HUES64 (cell line): ENCODE results near the gene GRM8.

Experiments
- H3K27ac ChIP-seq: 2 replicates; pipeline ENCODE4 v1.7.0; 2013; ENCODE audit warnings: low read depth, low read length, inconsistent platforms
- H3K27me3 ChIP-seq: 2 replicates; pipeline ENCODE4 v1.6.1; 2013; ENCODE audit warnings: mild to moderate bottlenecking, low read length; ENCODE audit not compliant: insufficient read depth
- H3K36me3 ChIP-seq: 2 replicates; pipeline ENCODE4 v1.6.1; 2013; ENCODE audit warnings: mild to moderate bottlenecking, low read length; ENCODE audit not compliant: insufficient read depth
- H3K4me1 ChIP-seq: 2 replicates; pipeline ENCODE4 v1.6.1; 2013; ENCODE audit warnings: mild to moderate bottlenecking, low read length, moderate library complexity; ENCODE audit not compliant: insufficient read depth
- H3K4me3 ChIP-seq: 2 replicates; pipeline ENCODE4 v1.5.1; 2013; ENCODE audit warnings: mild to moderate bottlenecking, low read length, moderate library complexity
- H3K9ac ChIP-seq: 2 replicates; pipeline ENCODE4 v1.6.1; 2013; ENCODE audit warnings: mild to moderate bottlenecking, low read depth, low read length
- H3K9me3 ChIP-seq: 2 replicates; pipeline ENCODE4 v1.6.1; 2013; ENCODE audit warnings: low read depth, low read length; ENCODE audit not compliant: insufficient read depth
- WGBS: fragments of 150-250, 120-280 bp; methylation state at CpG from one replicate; pipeline ENCODE4 v1.1.7; 2013; ENCODE audit warnings: missing lambda C conversion rate; 5-methylcytosine and 5-hydroxymethylcytosine counted together

The GRM8 gene

DNA sequence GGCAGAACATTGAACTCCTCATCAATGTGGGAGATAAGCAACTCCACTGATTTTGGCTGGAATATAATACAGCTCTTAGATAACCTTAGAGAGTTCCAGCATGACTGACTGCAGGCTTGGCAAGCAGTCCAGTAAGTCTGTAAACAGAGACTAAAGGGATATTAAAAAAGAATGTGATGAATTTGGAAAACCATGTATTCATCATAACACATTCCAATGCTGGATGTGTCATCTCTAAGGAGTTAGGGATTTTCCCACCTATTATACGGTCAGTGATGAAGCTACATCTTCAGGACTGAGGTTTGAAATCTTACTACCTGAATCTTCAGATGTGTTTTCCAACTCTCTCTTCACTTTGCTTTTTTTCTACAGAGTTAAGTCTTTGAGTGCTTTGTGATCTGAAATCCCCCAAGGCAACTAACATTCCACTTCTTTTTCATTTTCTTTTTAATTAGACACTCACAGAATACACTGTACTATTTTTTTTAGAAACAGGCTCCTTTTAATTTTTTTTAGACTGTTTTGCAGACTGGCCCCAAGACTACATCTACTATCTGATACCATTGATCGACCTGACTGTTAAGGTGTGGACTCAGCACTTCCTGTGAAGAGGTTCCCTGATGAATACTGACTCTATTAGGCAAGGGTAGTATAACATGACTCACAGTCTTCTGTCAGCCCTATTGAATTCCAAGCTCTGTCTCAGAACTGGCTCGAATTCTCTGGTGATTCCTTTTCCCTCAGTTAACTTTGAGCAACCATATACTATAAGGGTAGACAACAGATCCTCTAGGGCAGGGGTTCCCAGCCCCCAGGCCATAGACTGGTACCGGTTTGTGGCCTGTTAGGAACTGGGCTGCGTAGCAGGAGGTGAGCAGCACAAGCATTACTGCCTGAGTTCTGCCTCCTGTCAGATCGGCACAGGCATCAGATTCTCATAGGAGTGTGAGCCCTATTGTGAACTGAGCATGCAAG is 678.2 kb downstream of the GRM8 start:
- Histone ChIP-seq H3K9ac (no peak overlapping the region), H3K4me1 (peaks cover 7% of the 10 kb centered on the region; the same call in 1 of the 2 replicates)

DNA sequence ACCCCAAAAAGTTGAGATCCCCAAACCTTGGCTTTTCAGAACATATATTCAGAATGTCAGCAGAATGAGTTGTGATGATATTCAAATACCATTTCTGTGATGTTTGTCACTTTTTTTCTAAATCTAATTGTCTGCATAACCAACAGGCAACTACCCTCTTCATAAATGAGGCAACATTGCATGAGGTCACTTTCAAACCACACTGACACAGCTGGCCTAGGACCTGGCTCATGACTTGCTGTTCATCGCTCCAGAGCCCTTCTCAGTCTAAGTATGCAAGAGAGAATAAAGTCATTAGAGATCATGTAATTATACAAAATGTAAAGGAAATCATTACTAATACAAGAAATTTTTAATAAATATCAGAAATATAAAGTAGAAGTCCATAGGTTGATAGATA is 681.9 kb downstream of the GRM8 start:
- Histone ChIP-seq H3K9me3 (no peaks in the 10 kb centered on the region), H3K27me3 (no peaks in the 10 kb centered on the region), H3K27ac (no peak overlapping the region), H3K36me3 (no peaks in the 10 kb centered on the region), H3K4me3 (no peak overlapping the region), H3K9ac (no peak overlapping the region), H3K4me1 (peaks cover 7% of the 10 kb centered on the region; the same call in 1 of the 2 replicates)
- WGBS: no CpG with 5 or more reads among the region's 1 CpG

More for the DNA sequence above, 678.2 kb downstream of the GRM8 start:
- Histone ChIP-seq H3K9me3 (no peaks in the 10 kb centered on the region), H3K36me3 (no peaks in the 10 kb centered on the region), H3K27ac (no peak overlapping the region), H3K27me3 (no peaks in the 10 kb centered on the region), H3K4me3 (no peak overlapping the region)
- WGBS: 80% methylated on average over 6 of the region's 6 CpGs

DNA sequence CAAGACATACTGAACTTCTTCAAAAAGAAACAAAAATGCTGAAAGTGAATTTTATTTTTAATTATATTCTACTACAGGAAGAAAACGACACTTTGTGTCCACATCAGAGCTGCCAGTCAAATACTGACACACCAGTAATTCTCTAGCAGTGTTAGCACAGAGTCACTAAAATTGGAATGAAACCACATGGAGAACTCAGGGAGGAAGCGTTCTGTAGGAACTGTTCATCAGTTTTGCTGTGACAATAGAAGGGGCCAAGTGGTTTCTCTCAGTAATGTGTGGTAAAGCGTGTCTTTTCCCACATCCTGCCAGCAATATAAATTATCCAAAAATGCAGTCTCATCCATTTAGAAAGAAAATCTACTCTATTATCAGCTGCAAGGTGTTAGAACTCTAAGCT is 683.3 kb downstream of the GRM8 start:
- Histone ChIP-seq H3K27ac (no peak overlapping the region), H3K9me3 (no peaks in the 10 kb centered on the region), H3K36me3 (no peaks in the 10 kb centered on the region), H3K4me1 (peaks cover under 1% of the 10 kb centered on the region; the same call in 1 of the 2 replicates), H3K4me3 (no peak overlapping the region), H3K27me3 (no peaks in the 10 kb centered on the region), H3K9ac (no peak overlapping the region)
- 96% methylated on average over 3 of the region's 3 CpGs for WGBS

DNA sequence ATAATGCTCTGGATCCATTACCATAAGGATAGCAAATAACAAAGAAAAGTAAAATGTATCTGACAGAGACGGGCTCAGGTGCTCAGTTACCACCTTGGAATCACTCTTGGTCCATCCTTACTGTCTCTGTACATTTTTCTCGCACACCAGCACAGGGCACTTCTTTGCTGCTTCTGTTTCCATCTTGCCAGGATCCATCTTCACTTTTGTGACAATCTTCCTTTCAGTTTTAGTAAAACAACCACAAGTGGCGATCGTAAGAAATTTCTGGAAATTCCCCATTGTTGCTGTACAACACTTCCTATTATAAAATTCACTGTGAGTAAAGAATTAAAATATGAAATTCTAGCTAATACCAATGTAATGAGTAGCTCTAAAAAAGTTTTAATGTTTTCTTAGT is 695.5 kb downstream of the GRM8 start:
- Histone ChIP-seq H3K27ac (no peak overlapping the region), H3K27me3 (no peaks in the 10 kb centered on the region), H3K4me1 (no peaks in the 10 kb centered on the region), H3K9me3 (no peaks in the 10 kb centered on the region), H3K4me3 (no peak overlapping the region), H3K36me3 (no peaks in the 10 kb centered on the region), H3K9ac (no peak overlapping the region)
- 82% methylated on average over 4 of the region's 4 CpGs for WGBS

DNA sequence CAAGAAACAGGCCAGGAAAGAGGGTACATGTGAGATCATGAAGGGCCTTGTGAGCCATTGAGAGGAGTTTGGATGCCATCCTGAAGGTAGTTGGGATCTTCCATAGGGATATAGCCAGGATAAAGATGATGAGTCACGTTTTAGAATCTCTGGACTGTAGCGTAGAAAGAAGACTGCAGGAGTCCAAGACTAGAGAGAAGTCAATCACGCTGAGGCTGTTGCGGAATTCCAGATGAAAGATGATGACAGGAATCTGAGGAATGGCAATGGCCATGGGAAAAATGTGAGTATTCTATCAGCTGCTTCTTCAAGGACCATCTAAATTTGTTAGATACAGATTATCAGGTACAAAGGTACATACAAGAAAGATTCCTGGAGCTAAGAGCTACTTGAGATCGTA is 711.3 kb downstream of the GRM8 start:
- no peaks in the 10 kb centered on the region for H3K4me1 ChIP-seq
- H3K9me3 ChIP-seq: no peaks in the 10 kb centered on the region
- no peak overlapping the region for H3K27ac ChIP-seq
- H3K9ac ChIP-seq: no peak overlapping the region
- no peak overlapping the region for H3K4me3 ChIP-seq
- 90% methylated on average over 5 of the region's 5 CpGs for WGBS
- H3K27me3 ChIP-seq: no peaks in the 10 kb centered on the region
- no peaks in the 10 kb centered on the region for H3K36me3 ChIP-seq

DNA sequence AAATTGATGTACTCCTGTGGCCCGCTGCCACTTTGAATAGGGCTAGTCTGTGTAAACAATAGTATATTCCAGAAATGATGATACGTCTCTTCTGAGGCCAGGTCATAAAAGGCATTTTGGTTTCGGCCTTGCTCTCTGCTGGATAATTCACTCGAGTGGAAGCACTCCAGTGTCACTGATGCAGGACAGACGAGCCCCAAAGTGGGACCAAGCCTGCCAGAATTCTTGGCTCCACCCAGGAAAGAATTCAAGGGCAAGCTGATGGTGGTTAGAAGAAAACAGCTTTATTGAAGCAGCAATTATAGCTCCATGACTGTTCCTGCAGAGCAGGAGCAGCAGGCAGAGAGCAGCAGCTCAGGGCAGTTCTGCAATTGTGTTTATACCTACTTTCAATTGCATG is 717.6 kb downstream of the GRM8 start:
- Histone ChIP-seq H3K4me3 (no peak overlapping the region), H3K27ac (no peak overlapping the region), H3K27me3 (no peaks in the 10 kb centered on the region), H3K36me3 (no peaks in the 10 kb centered on the region), H3K9ac (no peak overlapping the region), H3K9me3 (no peaks in the 10 kb centered on the region), H3K4me1 (no peaks in the 10 kb centered on the region)
- WGBS: 93% methylated on average over 5 of the region's 5 CpGs

DNA sequence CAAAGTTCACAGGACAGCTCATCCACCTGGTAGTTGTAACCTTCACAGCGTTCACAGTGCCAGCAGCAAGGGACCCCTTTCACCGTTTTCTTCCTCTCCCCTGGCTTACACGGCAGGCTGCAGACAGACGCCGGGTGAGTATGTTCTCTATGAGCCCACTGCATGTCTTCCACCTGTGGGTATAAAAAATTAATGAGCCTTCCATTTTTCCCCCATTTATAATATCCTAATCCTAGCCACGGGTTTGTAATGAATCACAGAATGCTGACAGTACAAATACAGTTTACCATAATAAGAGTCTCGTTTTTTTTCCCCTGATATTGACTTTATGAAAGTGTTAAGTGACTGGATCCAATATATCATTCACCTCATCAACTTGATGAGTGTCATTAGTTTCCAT is 719.0 kb downstream of the GRM8 start:
- Histone ChIP-seq H3K9me3 (no peaks in the 10 kb centered on the region), H3K4me1 (no peaks in the 10 kb centered on the region), H3K4me3 (no peak overlapping the region), H3K36me3 (no peaks in the 10 kb centered on the region), H3K27ac (no peak overlapping the region), H3K9ac (no peak overlapping the region), H3K27me3 (no peaks in the 10 kb centered on the region)
- 91% methylated on average over 6 of the region's 7 CpGs for WGBS

DNA sequence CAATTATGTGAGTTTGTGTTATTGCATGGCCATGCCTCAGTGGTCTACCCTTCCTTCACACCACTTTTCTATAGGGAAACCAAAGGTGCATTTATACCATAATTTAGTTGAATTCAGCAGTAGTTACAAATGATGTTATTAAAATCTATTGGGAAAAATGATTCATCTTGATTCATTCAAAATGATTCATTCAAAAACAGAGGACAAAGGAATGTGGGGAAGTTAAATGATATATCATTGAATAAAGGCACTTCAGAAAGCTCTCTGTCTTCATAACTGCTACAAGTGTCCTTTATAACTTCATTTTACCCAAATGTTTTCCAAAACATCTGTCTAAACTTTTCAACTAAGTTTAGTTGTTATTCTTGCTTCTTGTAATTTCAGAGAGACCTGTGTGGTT is 722.9 kb downstream of the GRM8 start:
- Histone ChIP-seq H3K4me3 (no peak overlapping the region), H3K4me1 (peaks cover 6% of the 10 kb centered on the region; the same call in 1 of the 2 replicates), H3K27ac (no peak overlapping the region), H3K27me3 (no peaks in the 10 kb centered on the region), H3K9ac (no peak overlapping the region), H3K36me3 (no peaks in the 10 kb centered on the region), H3K9me3 (no peaks in the 10 kb centered on the region)

DNA sequence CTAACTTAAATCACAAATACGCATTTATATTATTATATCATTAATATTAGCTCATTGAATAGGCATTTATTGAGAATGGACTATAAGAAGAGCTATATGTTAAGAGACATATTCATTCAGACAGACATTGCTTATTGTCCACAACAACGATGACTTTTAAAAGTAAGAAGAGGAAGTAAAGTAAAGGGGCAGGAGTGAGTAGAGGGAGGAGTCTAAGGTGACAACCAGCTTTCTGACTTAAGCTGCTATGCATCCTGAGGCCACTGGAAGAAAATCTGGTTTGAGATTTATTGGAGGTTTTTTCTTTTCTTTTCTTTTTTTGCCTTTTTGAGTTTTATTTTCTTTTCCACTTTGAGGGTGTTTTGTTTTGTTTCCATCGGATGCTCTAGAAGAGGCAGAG is 723.5 kb downstream of the GRM8 start:
- peaks cover 11% of the 10 kb centered on the region; the same call in 1 of the 2 replicates for H3K4me1 ChIP-seq
- no peaks in the 10 kb centered on the region for H3K27me3 ChIP-seq
- no peak overlapping the region for H3K27ac ChIP-seq
- H3K9me3 ChIP-seq: no peaks in the 10 kb centered on the region
- H3K4me3 ChIP-seq: no peak overlapping the region
- no peaks in the 10 kb centered on the region for H3K36me3 ChIP-seq
- 98% methylated on average over 2 of the region's 3 CpGs for WGBS
- H3K9ac ChIP-seq: no peak overlapping the region

DNA sequence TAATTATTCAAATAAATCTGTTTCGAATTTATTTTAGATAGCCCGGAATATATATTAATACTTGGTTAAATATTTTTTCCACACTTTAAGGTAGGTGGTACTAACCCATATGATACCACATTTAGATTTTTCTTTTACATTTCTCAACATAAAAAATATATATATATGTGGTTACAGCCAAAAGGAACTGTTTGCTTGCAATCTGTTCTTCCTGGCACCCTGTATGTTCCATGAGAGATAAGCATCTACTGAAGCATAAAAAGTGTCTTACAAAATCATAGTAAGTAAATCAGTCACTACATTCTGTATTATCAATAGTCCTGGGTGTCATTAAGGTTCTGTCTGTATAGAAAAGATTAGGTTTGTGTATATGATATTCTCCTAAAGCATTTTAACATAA is 726.8 kb downstream of the GRM8 start:
- H3K36me3 ChIP-seq: no peaks in the 10 kb centered on the region
- H3K4me1 ChIP-seq: peaks cover 14% of the 10 kb centered on the region; the same call in 1 of the 2 replicates
- H3K27ac ChIP-seq: no peak overlapping the region
- no CpG with 5 or more reads among the region's 2 CpGs for WGBS
- H3K4me3 ChIP-seq: no peak overlapping the region
- H3K27me3 ChIP-seq: no peaks in the 10 kb centered on the region
- no peak overlapping the region for H3K9ac ChIP-seq
- no peaks in the 10 kb centered on the region for H3K9me3 ChIP-seq

DNA sequence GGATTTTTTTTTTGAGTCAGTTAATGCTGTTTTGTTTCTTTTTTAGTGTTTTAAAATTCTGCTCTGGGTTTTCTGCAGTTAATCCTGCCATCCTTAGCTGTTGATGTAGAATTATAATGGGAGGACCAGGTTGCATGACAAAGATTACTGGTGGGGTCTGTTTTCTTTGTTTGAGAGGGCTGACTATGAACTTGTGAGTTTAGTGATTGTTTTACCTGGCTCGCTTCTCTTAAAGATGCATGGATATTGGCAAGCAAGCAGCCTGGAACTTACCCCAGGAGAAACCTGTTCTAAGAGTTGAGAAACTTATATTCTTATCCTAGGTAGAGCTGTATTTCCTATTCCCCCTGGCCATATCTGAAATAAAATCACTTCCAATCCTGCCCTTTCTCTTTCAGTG is 727.8 kb downstream of the GRM8 start:
- no peak overlapping the region for H3K4me3 ChIP-seq
- no peaks in the 10 kb centered on the region for H3K27me3 ChIP-seq
- no peaks in the 10 kb centered on the region for H3K36me3 ChIP-seq
- peak overlapping the region; percentile 40; the same call in 1 of the 2 replicates for H3K27ac ChIP-seq
- H3K9ac ChIP-seq: no peak overlapping the region
- H3K4me1 ChIP-seq: peaks cover 14% of the 10 kb centered on the region; the same call in 1 of the 2 replicates
- no peaks in the 10 kb centered on the region for H3K9me3 ChIP-seq
- WGBS: 64% methylated on average over 1 of the region's 1 CpG
